Spinal cord (tissue), 10 donors: Measurements from ENCODE around the gene SLC22A4. TPM values are rescaled to one million over a fixed set of nuclear protein-coding genes. Genes with fewer than 3 reads are reported as not detected.

Source experiments
- DNase-seq, 6 donors: peaks; one replicate each; pipeline versions ENCODE4 v3.0.0 to v3.0.0-alpha.2; 2013 to 2015; ENCODE audit warnings: low spot score in 6 of 6, low read depth in 4 of 6
- H3K27ac ChIP-seq: one replicate; pipeline ENCODE4 v1.5.1; 2013; ENCODE audit warnings: low read depth, low read length, control low read depth
- H3K27me3 ChIP-seq: one replicate; pipeline ENCODE4 v1.6.1; 2013; ENCODE audit warnings: low read length; ENCODE audit not compliant: control insufficient read depth, insufficient read depth
- H3K36me3 ChIP-seq: one replicate; pipeline ENCODE4 v1.6.1; 2013; ENCODE audit warnings: low read length; ENCODE audit not compliant: control insufficient read depth, insufficient read depth
- H3K4me1 ChIP-seq: one replicate; pipeline ENCODE4 v1.6.1; 2013; ENCODE audit warnings: low read length; ENCODE audit not compliant: control insufficient read depth, insufficient read depth
- H3K4me3 ChIP-seq: one replicate; pipeline ENCODE4 v1.5.1; 2013; ENCODE audit warnings: low read depth, low read length, control low read depth
- H3K9me3 ChIP-seq: one replicate; pipeline ENCODE4 v1.6.1; 2013; ENCODE audit warnings: low read length; ENCODE audit not compliant: control insufficient read depth, insufficient read depth
- WGBS: methylation state at CpG from one replicate; pipeline ENCODE4 v1.1.5; 2013; ENCODE audit warnings: missing lambda C conversion rate; ENCODE audit not compliant: insufficient coverage; 5-methylcytosine and 5-hydroxymethylcytosine counted together
- polyA plus RNA-seq, 2 donors: library from polyadenylated mRNA; unstranded; fragments of 120-200 nt; gene quantifications; one replicate each; pipeline ENCODE4 v1.2.1, GENCODE V29; 2013; ENCODE audit not compliant: insufficient read length in 2 of 2
- total RNA-seq, 2 donors: library from RNA; depleted of rRNA in 1 of 2; stranded (reverse); fragments of 120-200 nt in 1 of 2; fragments of >200 nt in 1 of 2; gene quantifications; one replicate each; pipeline versions ENCODE4 v1.2.3 to v1.2.4, GENCODE V29; 2013 to 2014
- donor health status: healthy.

SLC22A4 gene
- total and polyA plus RNA-seq, 4 donors, result 4.0 to 8.7 (median 7.7) TPM

DNA sequence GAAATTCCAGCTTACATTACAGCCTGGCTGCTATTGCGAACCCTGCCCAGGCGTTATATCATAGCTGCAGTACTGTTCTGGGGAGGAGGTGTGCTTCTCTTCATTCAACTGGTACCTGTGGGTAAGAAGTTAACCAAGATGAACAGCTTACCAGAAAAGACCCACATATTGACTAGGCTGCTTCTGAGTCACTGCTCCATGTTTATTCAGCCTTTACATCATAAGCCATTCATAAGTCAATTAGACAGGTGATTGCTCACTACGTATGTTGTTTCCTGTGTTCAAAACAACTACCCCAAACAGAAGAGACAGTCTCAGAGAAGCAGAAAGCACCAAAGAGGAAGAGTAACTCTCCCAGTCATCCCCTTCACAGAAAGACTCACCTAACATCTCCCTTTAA is 40.6 kb downstream of the SLC22A4 start:
- H3K4me1 ChIP-seq, result no peaks in the 10 kb centered on the region
- H3K4me3 ChIP-seq, result no peak overlapping the region
- no peaks in the 10 kb centered on the region for H3K9me3 ChIP-seq
- no CpG with 5 or more reads among the region's 3 CpGs for WGBS
- H3K36me3 ChIP-seq, result peaks cover 10% of the 10 kb centered on the region
- H3K27ac ChIP-seq, result no peak overlapping the region
- no peak for DNase-seq
- no peaks in the 10 kb centered on the region for H3K27me3 ChIP-seq

DNA sequence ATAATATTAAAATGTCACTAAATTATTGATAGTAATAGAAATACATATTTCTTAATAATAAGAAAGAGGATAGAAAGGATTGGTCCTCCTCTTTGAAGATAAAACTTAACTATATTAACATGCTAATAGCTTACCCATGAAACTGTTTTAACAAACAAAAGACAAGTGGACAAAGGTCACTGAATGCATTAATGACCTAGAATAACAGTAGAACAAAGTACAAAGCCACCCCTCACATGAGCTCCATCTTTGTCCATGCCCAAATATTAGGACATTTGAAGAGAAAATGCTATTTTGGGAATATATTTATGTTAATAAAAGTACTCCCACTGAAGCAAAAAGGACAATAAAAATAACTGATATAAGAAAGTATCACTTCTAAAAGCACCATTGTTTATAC is 41.2 kb downstream of the SLC22A4 start:
- Histone ChIP-seq H3K27me3 (no peaks in the 10 kb centered on the region), H3K9me3 (no peaks in the 10 kb centered on the region), H3K27ac (no peak overlapping the region), H3K4me1 (no peaks in the 10 kb centered on the region), H3K4me3 (no peak overlapping the region), H3K36me3 (peaks cover 9% of the 10 kb centered on the region)
- DNase-seq, result no peak

DNA sequence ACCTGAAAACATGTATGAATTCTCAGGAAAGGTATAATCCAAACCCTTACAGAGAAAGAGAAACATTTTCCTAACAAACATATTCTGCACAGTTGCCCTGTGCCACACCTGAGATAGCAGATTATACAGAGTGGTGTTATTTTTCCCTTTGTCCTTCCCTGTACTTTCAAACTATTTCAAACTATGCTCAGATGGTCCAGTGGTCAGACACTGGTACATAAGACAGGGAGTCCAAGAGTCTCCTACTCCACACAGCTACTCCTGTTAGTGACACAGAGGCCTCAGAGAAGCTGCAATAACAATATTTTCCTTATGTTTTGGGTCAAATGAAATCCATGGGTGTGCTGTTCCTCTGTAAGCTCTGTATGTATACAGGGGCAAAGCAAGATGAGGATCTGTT is 45.3 kb downstream of the SLC22A4 start:
- Histone ChIP-seq H3K9me3 (no peaks in the 10 kb centered on the region), H3K4me3 (no peak overlapping the region), H3K27me3 (no peaks in the 10 kb centered on the region), H3K27ac (no peak overlapping the region), H3K36me3 (peaks cover 7% of the 10 kb centered on the region), H3K4me1 (no peaks in the 10 kb centered on the region)
- DNase-seq, result no peak

DNA sequence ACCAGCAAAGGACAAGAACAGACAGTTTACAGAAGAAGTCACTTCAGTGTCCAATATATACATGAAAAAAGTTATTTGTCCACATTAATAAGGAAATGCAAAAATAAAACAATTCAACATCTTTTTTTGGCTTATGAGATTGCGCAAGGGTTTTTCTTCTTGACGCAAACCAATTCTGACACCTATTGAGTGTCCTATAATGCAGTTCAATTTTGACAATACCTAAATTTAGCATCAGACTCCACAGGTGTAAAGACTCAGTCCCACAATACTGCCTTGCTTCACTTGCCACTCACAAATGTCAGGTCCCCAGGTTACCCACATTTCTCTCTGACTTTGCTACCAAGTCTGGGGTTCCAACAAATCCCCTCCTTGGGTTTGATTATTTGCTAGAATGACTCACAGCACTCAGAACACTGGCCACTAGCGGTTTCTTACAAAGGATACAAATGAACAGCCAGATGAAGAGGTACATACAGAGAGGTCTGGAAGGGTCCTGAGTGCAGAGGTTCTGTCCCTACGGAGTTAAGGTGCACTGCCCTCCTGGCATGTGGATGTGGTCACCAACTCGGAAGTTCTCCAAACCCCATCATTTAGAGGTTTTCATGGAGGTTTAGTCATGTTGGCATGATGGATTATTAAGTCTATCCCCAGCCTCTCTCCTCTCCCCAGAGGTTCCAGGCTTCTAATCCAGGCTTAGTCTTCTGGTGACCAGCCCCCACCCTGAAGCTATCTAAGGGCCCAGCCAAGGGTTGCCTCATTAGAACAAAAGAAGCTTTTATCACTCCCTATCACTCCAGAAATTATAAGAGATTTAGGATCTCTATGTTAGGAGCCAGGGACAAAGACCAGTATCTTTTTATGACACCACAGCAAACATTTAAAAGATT is 48.3 kb downstream of the SLC22A4 start:
- no peaks in the 10 kb centered on the region for H3K4me1 ChIP-seq
- no peaks in the 10 kb centered on the region for H3K27me3 ChIP-seq
- WGBS, result 94% methylated on average over 2 of the region's 5 CpGs
- H3K27ac ChIP-seq, result no peak overlapping the region
- no peak for DNase-seq
- peaks cover 7% of the 10 kb centered on the region for H3K36me3 ChIP-seq
- H3K9me3 ChIP-seq, result no peaks in the 10 kb centered on the region
- H3K4me3 ChIP-seq, result no peak overlapping the region

DNA sequence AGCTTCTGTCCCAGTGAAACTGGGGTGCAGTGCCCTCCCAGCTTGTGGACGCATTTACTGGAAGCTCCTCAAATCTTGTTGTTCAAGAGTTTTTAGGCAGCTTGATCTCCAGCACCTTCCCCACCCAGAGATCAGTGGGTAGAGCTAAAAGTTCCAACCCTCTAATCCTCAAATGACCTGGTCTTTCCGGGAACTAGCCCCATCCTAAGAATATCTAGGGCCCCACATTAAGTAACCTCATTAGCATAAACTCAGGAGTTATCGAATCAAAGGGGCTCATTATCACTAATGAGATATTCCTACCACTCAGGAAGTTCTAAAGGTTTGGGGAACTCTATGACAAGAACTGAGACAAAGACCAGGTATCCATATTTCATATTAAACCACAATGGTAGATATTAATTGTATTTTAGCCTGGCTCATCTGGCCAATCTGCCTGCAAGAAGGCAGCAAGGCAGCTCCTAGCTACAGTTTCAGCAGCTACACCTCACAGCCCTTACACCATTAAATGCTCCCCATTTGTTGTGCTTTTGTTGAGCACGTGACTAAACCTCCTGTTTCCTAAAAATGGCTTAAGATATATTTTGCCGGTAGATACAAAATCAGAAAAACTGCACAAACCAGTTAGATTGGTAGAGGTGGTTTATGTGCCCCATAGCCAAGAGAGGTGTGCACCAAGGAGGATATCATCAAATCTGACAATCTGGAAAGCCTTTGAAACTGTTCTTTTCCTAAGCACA is 50.8 kb downstream of the SLC22A4 start:
- no peaks in the 10 kb centered on the region for H3K4me1 ChIP-seq
- no CpG with 5 or more reads among the region's 5 CpGs for WGBS

DNA sequence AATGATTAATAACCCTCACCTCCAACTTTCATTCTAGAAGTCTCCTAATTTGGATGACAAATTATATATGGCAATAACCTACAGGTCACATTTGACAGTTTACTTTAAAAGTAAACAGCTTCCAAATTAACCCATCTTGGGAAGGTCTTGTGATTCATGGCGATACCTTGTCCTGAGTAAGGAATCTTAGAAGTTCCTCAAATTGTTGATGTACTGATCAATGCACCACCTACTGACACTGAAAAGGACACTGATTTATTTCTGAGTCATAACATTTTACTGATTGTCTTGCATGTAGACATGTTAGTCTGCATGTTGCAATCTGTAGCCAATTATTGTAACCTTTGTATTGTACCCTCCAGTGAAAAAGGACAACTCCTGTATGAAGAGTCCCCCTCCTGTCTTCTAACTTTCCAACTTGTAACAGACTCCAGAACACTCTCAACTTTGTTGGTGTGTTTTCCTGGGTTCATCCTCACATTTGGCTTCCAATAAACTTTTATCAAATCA is 59.3 kb downstream of the SLC22A4 start:
- WGBS, result no CpG with 5 or more reads among the region's 1 CpG

More for the DNA sequence above, 50.8 kb downstream of the SLC22A4 start:
- Histone ChIP-seq H3K9me3 (peaks cover 1% of the 10 kb centered on the region), H3K4me3 (no peak overlapping the region), H3K36me3 (peaks cover 12% of the 10 kb centered on the region), H3K27me3 (no peaks in the 10 kb centered on the region), H3K27ac (no peak overlapping the region)
- no peak for DNase-seq

DNA sequence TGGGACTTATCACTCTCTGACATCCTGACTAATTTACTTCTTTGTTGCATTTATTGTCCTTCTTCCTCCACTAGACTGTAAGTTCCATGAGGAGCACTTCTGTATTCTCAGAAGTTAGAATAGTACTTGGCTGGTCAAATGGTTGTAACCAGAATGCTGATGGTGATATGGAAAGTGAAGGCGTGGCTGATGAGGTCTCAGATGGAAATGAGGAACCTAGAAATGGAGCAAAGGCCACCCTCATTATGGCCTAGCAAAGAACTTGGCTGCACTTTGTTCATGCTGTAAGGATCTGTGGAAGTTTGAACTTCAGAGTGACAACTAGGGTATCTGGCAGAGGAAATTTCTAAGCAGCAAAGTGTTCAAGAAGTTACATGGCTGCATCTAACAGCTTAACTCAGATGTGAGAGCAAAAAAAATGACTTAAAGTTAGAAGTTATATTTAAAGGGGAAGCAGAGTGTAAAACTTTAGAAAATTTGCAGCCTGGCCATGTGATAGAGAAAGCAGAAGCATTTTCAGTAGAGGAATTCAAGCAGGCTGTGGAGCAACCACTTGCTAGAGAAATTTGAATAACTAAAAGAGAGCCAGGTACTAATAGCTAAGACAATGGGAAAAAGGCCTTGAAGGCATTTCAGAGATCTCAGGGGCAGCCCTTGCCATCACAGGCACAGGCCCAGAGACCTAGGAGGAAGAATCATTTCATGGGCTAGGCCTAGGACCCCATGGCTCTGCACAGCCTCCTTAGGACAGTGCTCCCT is 60.4 kb downstream of the SLC22A4 start:
- DNase-seq, result no peak
- peaks cover 2% of the 10 kb centered on the region for H3K9me3 ChIP-seq
- H3K4me1 ChIP-seq, result no peaks in the 10 kb centered on the region
- peaks cover 6% of the 10 kb centered on the region for H3K36me3 ChIP-seq
- no peaks in the 10 kb centered on the region for H3K27me3 ChIP-seq
- H3K27ac ChIP-seq, result no peak overlapping the region
- 100% methylated on average over 1 of the region's 1 CpG for WGBS
- no peak overlapping the region for H3K4me3 ChIP-seq

More for the DNA sequence above, 59.3 kb downstream of the SLC22A4 start:
- Histone ChIP-seq H3K9me3 (peaks cover 3% of the 10 kb centered on the region), H3K4me3 (no peak overlapping the region), H3K27me3 (no peaks in the 10 kb centered on the region), H3K36me3 (peaks cover 10% of the 10 kb centered on the region), H3K4me1 (no peaks in the 10 kb centered on the region), H3K27ac (no peak overlapping the region)
- DNase-seq, result no peak

DNA sequence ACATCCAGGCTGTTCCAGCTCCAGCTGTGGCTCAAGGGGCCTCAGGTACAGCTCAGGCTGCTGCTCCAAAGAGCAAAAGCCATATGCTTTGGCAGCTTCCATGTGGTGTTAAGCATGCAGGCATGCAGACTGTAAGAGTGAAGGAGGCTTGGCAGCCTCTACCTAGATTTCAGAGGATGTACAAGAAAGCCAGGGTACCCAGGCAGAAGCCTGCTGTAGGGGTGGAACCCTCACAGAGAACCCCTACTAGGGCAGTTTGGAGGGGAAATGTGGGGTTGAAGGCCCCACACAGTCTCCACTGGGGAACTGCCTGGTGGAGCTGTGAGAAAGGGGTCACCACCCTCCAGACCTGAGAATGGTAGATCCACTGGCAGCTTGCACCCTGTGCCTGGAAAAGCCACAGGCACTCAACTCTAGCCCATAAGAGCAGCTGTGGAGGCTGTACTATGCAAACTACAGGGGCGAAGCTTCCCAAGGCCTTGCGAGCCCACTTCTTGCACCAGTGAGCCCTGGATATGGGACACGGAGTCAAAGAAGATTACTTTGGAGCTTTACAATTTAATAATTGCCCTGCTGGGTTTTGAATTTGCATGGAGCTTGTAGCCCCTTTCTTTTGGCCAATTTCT is 61.1 kb downstream of the SLC22A4 start:
- Histone ChIP-seq H3K4me1 (no peaks in the 10 kb centered on the region), H3K36me3 (peaks cover 5% of the 10 kb centered on the region), H3K27ac (no peak overlapping the region), H3K4me3 (no peak overlapping the region), H3K27me3 (no peaks in the 10 kb centered on the region), H3K9me3 (peaks cover 2% of the 10 kb centered on the region)
- WGBS, result 93% methylated on average over 3 of the region's 3 CpGs
- DNase-seq, result no peak

DNA sequence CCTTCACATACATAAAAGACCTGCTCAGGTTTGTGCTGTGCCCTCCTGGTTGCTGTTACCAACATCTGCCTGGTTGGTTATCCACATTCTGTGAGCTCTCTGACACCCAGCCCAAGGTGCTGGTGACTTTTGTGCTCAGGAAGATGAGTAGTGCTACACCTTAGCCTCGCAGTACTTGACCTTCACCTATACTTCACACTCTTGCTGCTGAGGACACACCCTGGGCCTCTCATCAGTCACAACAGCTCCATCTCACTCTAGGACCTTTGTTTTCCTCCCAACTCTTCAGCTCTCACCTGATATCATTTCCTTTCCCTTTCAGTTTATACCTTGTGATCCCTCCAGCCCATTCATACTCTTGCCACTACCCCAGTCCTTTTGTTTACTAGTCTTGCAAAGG is 64.6 kb downstream of the SLC22A4 start:
- no peak for DNase-seq
- Histone ChIP-seq H3K4me3 (no peak overlapping the region), H3K27me3 (no peaks in the 10 kb centered on the region), H3K27ac (no peak overlapping the region), H3K36me3 (peaks cover 9% of the 10 kb centered on the region), H3K9me3 (no peaks in the 10 kb centered on the region), H3K4me1 (no peaks in the 10 kb centered on the region)
- WGBS, result 88% methylated on average over 1 of the region's 1 CpG
